ENCODE results near the gene RAI1.

Gene RAI1

DNA sequence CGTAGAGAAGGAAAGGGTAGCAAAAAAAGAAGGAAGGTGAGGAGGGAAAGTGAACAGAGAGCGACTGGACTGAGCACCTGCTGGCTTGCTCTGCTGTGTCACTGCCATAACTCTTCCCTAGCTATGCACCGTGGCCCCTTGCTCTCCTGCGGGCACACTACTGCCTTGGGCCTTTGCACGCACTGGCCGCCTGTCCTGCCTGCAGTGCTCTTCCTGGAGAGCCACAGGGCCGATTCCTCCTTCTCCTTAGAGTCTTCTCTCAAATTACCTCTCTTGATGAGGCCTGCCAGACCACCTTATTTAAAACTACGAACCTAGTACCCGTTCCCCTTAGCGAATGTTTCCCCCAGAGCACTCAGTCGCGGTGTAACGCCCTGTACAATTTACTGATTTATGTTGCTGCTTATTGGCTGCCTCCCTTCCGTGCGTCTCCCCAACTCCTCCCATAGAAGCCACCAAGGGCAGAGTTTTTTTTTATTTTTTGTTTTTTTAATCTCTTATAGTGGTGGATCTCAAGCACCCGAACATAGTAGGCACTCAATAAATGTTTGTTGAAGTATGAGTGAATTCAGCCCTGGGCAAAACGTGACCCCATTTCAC is 70.3 kb downstream of the RAI1 start:
- peak overlapping the region; percentile 41 for H3K4me3 ChIP-seq (ENCODE audit: low read depth, low read length)
- TF ChIP-seq, protein P1, sequence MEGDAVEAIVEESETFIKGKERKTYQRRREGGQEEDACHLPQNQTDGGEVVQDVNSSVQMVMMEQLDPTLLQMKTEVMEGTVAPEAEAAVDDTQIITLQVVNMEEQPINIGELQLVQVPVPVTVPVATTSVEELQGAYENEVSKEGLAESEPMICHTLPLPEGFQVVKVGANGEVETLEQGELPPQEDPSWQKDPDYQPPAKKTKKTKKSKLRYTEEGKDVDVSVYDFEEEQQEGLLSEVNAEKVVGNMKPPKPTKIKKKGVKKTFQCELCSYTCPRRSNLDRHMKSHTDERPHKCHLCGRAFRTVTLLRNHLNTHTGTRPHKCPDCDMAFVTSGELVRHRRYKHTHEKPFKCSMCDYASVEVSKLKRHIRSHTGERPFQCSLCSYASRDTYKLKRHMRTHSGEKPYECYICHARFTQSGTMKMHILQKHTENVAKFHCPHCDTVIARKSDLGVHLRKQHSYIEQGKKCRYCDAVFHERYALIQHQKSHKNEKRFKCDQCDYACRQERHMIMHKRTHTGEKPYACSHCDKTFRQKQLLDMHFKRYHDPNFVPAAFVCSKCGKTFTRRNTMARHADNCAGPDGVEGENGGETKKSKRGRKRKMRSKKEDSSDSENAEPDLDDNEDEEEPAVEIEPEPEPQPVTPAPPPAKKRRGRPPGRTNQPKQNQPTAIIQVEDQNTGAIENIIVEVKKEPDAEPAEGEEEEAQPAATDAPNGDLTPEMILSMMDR (IDR thresholded peaks at IDR 0.05; ENCODE audit: low read depth, low read length): no peak

DNA sequence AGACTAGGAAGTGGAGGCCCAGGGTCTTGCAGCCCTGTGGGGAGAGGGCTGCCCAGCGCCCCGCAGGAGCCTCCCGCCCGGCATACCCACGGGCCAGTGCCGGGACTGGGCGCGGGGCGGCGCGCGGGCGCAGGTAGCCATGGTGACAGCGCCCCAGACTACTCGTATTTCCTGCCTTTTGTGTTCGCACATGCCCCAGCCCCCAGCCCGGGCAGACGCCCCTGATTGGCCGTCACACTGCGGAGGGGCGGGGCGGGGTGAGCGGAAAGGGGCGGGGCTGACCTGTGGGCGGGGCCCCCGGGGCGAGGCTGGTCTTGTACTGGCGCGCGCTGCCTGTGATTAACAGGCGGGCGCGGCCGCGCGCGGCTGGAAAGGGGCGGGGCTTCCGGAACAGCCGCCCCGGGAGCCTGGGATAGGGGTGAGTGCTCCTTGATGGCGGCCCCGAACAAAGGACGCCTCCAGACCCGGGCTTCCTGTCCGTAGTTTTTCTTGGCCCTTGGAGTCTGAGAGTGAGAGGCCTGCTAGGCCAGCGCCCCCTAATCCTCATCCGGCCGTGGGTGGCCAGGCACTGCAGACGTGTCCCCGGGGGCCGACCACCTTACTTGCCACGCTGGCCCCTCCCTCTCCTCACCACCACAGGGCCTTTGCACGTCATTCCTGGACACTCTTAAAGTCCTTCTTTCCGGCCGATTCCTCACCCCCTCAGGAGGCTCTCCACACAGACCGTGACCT is 71.0 kb downstream of the RAI1 start:
- TF ChIP-seq, protein P1 (IDR thresholded peaks at IDR 0.05; ENCODE audit: low read depth, low read length): 0 out of 2 replicates have a peak, but pooled peaks have one; percentile 6
- peak overlapping the region; percentile 51 for H3K4me3 ChIP-seq (ENCODE audit: low read depth, low read length)

DNA sequence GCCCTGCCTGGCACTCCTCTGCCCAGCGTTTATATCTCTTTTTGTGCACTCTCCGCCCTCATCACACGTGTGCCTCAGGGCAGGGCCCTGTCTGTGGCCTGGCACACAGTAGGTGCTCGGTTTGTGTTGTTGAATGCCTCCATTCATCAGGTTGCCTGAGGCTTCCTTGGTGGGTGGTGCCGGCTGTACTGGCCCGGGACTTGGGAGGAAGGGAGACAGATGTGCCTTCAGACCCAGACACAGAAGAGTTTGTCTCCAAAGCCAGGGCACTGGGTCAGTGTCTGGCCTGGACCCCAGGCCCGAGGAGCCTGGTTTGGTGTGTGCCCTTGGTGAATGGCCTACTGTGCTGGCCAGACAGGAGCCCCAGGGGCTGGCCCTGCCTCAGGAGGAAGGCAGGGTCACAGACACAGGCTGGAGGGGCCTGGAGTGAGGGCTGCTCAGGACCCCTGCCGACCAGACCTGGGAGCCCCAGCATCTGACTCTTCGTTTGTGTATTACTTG is 71.6 kb downstream of the RAI1 start:
- peak overlapping the region; percentile 51 for H3K4me3 ChIP-seq (ENCODE audit: low read depth, low read length)
- TF ChIP-seq, protein P1 (IDR thresholded peaks at IDR 0.05; ENCODE audit: low read depth, low read length): no peak

DNA sequence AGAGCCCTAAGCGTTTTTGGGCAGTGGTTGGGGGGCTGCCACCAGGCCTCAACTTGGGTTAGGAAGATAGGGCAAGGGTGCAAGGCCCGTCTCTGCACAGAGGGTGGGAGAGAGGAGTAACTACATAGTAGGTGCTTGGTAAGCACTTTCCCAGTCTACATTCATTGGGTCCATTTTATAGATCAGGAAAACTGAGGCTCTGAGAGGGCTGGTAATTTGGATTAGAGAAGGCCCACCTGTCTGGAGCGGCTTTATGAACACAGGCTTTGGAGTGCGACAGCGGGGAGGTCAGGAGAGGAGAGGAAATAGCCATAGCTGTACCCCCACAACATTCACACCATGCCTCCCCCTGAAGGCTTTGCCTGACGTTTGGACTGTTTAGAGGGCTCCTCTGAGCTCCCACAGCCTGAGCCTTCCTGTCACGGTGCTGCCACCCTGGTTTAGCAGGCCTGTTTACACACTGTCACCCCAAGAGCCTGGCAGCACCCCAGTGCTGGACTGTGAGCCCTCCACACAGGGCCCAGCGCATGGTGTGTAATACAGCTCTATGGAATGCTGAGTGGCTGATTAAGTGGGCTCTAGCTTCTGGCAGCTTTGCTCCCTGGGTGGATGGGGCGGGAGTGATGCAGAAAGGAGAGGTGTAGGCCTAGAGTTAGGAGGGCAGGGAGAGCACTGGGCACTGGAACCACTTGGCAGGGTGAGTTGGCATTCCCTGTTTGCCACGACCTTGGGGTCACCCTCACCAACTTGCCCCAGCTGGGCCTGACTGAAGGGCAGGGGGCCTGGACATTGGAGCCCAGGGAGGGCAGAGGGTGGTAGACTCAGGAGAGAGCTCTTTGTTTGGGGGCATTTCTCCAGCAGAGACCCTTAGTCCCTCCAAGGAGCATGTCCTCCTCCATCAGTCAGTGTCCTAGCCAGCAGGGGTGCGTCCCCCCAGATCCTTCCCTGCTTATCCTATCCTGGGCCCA is 73.7 kb downstream of the RAI1 start:
- TF ChIP-seq, protein P1 (IDR thresholded peaks at IDR 0.05; ENCODE audit: low read depth, low read length): no peak
- no peak overlapping the region for H3K4me3 ChIP-seq (ENCODE audit: low read depth, low read length)

DNA sequence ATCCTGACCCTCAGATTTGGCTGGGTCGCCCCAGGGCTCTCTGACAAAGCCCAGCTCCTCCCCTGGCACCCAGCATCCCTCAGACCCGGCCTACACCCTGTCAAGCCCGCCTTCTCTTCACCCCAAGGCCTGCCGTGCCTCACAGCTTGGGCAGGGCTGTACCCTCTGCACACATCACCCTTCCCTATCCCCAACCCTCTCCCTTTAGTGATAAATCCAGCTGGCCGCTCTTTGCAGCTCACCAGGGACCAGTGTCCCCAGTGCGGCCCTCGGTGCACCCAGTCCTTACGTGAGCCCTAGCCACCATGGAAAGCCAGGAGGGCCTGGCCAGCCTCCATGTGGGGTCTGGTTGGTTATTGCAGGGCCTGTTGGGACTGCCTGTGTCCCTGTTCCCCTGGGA is 74.5 kb downstream of the RAI1 start:
- TF ChIP-seq, protein P1 (IDR thresholded peaks at IDR 0.05; ENCODE audit: low read depth, low read length): no peak
- H3K4me3 ChIP-seq (ENCODE audit: low read depth, low read length): no peak overlapping the region

DNA sequence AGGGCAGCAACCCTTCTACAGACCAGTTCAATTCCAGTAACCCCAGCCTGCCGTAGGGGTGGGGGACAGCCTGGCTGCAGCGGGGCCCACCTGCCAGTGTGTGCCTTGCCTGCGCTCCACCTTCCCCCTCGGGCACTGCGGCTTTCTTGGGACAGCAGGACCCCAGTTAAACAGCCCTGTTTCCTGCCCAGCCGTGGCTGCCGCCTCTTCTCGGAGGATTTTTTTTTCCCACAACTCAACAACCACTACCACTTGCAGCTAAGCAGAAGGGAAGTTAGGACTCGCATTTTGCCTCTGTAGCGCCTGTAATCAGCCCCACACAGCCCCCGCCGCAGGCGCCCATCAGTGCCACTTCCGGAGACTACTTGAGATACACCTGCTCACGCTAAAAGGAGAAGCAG is 76.1 kb downstream of the RAI1 start:
- TF ChIP-seq, protein P1 (IDR thresholded peaks at IDR 0.05; ENCODE audit: low read depth, low read length): no peak
- no peak overlapping the region for H3K4me3 ChIP-seq (ENCODE audit: low read depth, low read length)
